22Rv1 (cell line): ENCODE measurements around the gene FAM151A.

Experiments
- H3K27ac ChIP-seq: fragments of 450-650 bp; 2 replicates; pipeline ENCODE4 v1.5.1; 2017
- CTCF ChIP-seq: fragments of 450-650 bp; IDR thresholded peaks from 2 replicates; pipeline ENCODE4 v1.5.1; 2017; ENCODE audit warnings: mild to moderate bottlenecking
- ZFX ChIP-seq: fragments of 450-650 bp; IDR thresholded peaks from 2 replicates; pipeline ENCODE4 v1.6.1; 2017; ENCODE audit warnings: antibody characterized with exemption, borderline replicate concordance

The FAM151A gene

GRCh38 chr1:54582566-54583306, 40.6 kb downstream of the FAM151A start:
- TF ChIP-seq ZFX (no peak), CTCF (no peak)

DNA sequence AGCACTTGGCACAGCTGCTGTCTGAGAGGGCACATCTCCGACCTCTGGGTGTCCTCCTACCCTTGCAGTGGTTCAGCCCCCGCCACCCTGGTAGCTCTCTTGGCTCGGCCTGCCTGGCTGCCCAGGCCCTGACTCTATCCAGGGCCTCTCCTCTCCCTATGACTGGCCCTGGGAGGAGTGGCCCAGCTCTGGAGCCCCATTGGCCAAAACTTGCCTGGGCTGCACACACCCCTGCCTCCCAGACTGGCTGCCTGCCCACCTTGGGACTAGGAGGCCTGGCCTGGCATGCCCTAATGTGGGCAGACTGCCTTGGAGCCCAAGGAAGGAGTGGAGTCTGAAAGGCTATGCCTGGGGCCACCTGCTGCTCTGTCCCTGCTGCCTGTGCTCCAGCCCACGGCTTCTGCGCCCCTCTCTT, 41.7 kb downstream of the FAM151A start:
- no peak for TF ChIP-seq ZFX
- TF ChIP-seq CTCF: no peak

More at GRCh38 chr1:54582566-54583306, 40.6 kb downstream of the FAM151A start:
- peak overlapping the region; percentile 55; the same call in 1 of the 2 replicates for H3K27ac ChIP-seq

DNA sequence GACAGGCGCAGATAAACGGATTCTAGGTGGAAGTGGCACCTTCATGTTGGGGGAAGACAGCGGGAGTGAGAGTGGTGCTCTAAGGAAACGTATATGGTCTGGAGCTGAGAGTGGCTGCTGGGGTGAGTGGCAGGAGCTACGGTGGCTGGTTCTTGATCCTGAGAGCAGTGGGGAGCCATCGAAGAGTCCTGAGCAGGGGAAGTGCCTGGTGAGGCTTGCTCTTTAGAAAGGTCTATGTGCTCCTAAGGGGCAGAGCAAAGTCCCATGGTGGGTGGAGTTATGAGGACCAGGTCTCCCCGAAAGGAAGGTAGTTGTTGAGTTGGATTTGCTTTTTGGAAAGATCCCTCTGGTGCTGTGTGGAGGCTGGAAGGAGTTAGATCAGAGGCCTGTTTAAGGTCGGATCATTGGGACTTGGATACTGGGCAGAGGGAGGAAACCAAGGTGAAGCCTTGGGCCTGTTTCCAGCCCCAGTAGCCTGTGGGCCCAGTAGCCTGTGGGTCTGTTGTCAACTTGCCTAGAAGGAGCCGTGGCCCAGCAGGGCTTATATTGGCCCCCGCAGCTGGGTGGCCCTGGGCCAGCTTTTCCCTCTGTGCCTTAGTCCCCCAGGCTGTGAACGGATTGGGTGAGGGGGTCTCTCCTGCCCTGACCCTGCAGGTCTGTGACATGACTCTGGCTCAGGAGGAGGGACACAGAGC, 42.3 kb downstream of the FAM151A start:
- H3K27ac ChIP-seq: peak overlapping the region; percentile 55
- TF ChIP-seq ZFX (no peak), CTCF (no peak)

More for the DNA sequence above, 41.7 kb downstream of the FAM151A start:
- peak overlapping the region; percentile 55 for H3K27ac ChIP-seq

- no peak overlapping the region for H3K27ac ChIP-seq
Observed at GRCh38 chr1:54579337-54579781, 44.0 kb downstream of the FAM151A start.

GRCh38 chr1:54577612-54578011, 45.7 kb downstream of the FAM151A start:
- H3K27ac ChIP-seq: no peak overlapping the region
- TF ChIP-seq ZFX: no peak
- no peak for TF ChIP-seq CTCF

More at GRCh38 chr1:54579337-54579781, 44.0 kb downstream of the FAM151A start:
- TF ChIP-seq CTCF (no peak), ZFX (no peak)

DNA sequence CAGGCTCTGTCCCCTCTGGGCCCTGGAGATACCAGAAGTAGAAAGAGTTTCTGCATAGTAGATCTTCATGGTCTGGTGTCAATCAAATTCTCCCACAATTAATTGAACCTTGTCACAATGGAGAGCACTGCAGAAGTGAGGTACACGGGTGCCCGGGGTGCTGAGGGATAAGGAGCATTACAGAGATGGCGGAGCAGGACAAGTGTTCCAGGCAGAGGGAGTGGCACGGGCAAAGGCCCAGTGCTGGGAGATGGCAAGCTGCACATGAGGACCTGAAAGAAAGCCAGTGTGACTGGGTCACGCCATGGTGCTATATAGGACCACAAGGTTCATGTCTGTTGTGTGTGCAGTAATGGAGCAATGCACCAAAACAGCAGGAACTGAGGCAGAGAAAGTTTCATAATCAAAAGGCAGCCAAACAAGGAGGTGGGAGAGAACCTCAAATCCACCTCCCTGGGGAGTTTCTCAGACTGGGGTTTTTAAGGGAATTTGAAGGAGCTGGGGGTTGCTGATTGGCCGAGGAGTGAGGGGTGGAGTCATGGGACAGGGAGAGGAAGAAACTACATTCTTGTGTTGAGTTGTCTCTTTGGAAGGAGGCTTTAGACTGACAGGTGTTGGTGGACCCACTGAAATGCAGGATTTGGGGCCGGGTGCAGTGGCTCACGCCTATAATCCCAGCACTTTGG, 47.6 kb downstream of the FAM151A start:
- no peak overlapping the region for H3K27ac ChIP-seq
- TF ChIP-seq CTCF (no peak), ZFX (no peak)
